Fibroblast of peridontal ligament (primary cell): ENCODE data around the gene NOS2.
"Not testable (repeated sequence)": the region's sequence is repeated elsewhere in the genome, so short reads cannot be mapped to it uniquely, and the experiment has no call there.

Experiments used
- DNase-seq: peaks from one replicate; pipeline ENCODE4 v3.0.0-alpha.2; 2010; ENCODE audit errors: extremely low read depth

NOS2 gene

DNA sequence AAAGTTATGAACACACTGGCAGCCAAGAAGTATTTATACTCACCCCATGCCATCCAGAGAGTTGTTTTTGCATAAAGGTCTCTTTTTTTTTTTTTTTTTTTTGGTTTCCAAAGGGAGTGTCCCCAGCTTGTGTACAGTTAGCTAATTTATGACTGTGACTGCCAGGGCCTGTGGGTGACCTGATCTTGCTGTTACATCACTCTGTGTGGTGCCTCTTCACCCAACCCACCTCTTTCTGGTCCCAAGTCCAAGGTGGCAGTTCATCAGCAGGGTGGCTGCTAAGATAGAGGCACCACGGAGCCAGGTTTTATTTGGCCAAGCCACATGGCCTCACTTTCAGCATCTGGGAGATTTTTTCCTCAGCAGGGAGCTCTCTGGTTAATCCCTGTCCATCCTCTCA, at the start of gene NOS2:
TSS of gene NOS2 (minus strand) at position 8 of the 400 bp plus-strand sequence. CDS start 1,720 bp downstream, outside the sequence.
- no peak for DNase-seq

DNA sequence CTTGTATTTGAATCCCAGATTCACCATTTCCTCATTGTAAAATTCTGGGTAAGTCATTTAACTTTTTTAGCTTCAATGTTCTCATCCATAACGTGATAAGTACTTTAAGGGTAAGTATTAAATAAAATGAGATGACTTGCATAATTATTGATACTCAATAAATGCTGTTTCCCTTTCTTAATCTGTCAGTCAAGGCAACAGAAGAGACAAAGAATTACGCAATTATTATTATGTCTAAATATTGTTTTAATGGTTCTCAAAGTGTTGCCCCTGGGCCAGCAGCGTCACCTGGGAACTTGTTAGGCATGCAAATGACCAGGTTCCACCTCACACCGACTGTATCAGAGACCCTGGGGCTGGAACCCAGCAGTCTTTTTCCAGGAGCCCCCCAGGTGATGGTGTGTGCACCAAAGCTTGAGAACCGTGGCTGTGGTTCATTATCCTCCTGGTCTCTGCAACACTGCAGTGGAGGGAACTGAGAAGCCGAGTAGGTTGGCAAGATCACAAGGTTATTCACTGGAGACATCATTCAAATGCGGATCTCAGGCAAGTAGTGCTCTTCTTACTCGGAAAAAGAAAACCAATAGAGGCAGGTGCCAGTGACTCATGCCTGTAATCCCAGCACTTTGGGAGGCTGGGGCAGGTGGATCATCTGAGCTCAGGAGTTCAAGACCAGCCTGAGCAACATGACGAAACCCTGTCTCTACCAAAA, 49.3 kb upstream of the NOS2 start:
- DNase-seq, result no peak

DNA sequence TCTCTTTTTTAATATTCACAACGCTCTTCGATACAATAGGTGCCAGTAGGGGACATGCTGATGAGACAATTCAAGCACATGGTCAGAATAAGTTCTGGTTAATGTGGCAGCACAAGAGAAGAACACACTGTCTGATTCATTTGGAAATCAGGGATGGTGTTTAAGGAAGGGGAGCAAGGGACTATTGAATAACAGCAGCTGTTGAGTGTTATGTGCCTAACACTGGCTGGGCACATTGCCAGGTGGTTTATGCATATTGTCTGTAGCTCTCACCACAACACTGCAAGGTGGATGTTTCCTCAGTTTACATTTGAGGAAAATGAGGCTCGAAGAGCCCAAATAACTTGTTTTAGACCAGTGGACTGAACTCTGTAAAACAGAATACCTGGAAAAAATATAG, 48.6 kb upstream of the NOS2 start:
- DNase-seq, result no peak

DNA sequence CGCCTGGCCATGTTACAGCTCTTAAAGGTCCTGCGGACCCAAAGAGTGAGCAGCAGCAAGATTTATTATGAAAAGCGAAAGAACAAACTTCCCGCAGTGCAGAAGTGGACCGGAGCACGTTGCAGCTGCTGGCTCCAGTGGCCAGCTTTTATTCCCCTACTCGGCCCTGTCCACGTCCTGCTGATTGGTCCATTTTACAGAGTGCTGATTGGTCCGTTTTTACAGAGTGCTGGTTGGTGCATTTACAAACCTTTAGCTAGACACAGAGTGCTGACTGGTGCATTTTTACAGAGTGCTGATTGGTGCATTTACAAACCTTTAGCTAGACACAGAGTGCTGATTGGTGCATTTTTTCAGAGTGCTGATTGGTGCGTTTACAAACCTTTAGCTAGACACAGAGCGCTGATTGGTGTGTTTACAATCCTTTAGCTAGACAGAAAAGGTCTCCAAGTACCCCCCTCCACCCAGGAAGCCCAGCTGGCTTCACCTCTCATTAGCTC, 46.5 kb upstream of the NOS2 start:
- DNase-seq, result not testable (repeated sequence)

DNA sequence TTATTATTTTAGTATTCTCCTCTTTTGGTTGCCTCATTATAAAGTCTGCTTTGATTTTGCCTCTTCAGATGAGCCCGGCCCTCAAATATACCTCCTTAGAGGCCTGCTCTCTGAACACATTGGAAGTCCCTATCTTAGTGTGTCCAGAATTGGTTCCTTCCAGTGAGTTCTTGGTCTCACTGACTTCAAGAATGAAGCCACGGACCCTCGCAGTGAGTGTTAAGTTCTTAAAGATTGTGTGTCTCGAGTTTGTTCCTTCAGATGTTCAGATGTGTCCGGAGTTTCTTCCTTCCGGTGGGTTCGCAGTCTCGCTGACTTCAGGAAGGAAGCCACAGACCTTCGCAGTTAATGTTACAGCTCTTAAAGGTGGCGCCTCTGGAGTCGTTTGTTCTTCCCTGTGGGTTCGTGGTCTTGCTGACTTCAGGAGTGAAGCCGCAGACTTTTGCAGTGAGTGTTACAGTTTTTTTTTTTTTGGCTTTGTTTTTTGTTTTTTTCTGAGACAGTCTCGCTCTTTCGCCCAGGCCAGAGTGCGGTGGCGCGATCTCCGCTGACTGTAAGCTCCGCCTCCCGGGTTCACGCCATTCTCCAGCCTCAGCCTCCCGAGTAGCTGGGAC, 45.8 kb upstream of the NOS2 start:
- no peak for DNase-seq

DNA sequence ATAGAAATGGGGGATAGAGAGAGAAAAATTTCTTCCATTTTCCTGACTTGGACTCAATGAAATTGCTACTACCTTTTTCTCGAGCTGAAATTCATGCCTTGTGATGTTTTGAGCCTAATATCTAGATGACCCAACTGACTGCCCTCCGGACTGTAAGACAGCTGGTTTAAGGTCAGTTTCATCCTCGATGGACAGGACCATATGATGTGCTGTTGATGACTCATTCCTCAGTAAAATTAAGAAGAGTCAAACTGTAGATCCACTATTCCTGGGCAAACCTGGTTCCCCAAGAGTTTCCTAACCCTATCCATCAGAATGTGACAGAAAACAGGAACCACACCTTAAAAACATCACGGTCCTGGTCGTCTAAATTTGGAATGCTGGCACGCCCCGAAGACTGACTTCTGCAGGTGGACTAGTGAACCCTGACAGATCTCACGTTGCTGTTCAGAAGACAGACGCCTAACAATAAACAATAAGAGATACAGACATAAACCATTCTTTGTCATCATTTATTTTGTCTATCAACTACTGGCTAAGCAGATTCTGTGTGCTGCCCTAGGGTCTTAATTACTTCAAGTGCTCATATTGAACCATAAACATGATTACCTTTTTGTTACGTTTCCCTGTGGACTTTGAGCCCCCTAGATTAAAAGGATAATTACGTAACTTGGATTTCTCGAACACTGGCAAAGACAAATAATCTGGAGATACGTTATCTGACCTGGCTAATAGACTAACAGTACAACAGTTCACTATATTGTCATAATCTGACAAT, 45.1 kb upstream of the NOS2 start:
- DNase-seq, result no peak

DNA sequence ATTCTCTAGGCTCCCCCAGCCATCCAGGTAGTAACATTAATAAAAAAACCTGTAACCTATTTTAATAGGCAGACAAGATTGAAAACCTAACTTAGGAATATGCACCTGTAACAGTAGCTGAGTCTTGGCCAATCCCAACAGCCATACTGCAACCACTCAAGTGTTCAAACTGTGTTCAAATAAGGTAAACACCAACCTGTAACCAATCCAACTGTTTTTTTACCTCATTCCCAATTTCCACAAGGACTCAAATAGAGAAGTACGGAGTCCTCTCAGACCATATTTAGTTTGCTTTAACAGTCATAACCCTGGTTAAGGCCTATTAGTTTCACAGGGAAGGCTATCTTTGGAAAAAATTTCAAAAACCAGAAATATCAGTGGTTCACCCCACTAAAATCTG, 40.4 kb upstream of the NOS2 start:
- no peak for DNase-seq

DNA sequence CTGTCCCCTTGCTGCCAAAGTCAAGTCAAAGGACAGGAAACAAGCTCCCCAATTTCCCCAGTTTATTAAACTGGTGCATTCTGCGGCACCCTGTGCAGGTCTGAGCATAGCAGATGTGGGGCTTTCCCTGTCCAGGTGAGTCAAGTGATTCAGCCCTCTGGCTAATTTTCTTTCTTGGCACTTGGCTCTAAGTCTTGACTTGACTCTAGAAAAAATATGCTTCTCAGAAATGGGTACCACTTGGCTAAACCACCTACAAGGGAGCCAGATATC, 40.0 kb upstream of the NOS2 start:
- not testable (repeated sequence) for DNase-seq

DNA sequence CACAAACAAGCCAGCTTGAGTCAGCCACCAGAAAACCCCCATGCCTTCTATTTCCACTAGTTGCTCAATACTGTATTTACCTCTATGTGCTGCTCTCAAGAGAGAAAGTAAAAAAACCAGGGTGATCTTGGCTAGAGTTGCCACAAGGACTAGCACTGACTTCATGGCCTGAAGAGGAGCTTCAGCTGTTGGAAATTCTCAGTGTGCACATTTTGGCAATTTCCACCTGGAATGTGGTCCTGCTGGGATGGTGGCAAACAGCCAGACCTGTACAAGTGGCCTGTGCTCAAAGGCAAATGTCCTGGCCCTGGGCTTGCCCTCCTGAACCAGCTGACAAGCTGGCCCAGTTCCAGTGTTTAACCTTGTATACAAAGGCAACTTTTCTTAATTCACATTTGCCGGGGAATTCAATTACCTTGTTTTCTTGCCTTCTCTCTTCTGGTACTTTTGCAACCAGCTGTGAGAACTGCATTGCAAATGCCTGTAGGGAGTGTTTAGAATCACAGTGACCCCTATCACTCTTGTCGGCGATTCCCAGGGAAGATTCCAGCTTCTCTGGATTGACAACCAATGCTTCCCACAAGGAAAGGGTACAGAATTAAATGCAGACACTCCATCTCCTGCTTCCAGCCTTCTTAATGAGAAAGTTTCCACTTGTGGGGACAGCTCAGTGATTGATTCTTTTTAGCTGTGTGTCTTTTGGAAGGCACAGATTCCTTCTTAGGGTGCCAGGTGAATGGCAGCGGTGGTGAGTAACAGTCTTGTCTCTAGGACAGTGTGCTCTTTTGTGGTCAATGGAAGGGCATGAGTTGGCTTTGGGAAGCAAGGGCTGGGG, 39.5 kb upstream of the NOS2 start:
- DNase-seq, result not testable (repeated sequence)

DNA sequence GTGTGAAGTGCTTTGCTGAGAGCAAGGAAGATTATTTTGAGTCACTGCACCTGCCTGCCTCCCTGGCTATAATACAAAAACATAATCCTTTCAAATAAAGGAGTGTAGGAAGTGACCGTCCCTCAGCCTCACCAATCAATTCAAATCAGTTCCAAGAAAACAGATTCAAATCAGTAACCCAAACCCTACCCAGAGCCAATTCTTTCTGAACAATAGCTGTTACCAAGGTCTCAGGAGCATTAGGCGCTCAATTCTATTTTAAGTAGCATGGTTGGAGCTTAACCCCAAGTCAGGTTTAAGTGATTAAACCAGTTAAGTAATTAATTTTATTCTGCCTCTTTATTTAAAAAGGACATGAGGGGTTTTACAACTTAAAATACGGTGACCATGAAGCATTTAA, 38.3 kb upstream of the NOS2 start:
- not testable (repeated sequence) for DNase-seq

DNA sequence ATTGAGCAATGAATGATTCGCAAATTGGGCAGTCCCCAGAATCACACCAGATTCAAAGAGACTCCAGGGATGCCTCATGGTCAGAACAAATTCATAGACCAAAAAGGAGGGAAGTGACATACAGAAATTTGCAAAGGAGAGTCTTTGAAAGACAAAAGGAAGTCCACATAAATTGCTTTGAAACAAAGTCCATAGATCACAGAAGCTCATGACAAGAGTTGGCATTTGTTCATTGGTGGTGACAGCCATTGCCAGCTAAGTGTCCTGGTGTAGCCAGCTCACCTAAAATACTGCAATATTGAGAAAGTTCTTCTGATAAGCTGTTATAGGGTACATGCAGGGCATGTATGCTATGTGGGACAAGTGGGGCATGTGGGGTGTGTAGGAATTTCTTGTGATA, 37.4 kb upstream of the NOS2 start:
- not testable (repeated sequence) for DNase-seq

DNA sequence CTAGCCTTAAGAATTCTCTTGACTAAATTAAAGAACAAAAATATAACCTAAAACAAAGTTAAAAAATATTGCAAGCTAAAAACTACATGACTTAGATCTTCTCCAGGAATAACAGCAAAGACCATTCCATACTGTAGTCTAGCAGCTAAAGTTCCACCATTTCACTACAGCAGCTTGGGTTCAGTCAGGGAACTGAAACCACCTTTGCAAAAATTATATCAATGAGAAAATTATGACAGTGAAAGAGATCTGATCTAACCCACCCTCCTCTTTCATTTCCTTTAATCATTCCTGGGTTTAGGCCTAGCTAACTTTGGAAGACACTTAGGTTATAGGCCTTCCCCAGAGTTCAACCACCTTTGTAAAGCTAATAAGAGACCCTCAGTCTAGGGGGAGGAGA, 36.3 kb upstream of the NOS2 start:
- DNase-seq, result no peak

DNA sequence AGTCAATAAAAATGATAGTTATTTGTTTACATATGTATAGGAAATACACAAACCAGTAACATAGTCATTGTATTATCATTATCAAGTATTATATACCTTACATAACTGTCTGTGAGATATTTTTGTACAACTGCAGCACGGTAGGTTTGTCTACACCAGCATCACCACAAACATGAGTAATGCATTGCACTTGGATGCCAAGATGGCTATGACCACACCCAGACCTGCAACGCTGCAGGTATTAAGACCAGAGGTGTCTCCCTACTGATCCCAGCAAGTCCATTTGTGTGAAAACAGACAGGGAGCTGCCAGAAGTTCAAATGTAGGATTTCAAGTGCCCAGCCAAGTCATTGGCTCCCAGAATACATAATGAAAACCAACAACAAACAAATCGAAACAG, 34.2 kb upstream of the NOS2 start:
- no peak for DNase-seq

DNA sequence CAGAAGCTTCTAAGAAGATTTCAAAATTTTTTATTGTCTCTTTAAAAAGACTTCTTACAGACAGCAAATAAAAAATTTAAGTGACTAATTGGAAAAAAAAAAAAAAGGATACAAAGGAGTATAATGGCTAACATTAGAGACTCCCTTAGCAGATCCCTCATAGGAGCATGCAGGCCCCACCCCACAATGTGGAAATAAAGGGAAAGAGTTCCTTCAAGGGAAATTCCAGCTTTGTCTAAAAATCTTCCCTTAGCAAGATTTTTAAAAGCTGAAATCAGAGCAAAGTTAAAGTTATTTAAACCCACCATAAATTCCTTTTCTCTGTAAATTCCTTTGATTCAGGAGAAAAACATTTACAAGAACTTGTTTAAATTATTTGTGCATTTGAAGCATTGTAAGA, 32.5 kb upstream of the NOS2 start:
- no peak for DNase-seq

DNA sequence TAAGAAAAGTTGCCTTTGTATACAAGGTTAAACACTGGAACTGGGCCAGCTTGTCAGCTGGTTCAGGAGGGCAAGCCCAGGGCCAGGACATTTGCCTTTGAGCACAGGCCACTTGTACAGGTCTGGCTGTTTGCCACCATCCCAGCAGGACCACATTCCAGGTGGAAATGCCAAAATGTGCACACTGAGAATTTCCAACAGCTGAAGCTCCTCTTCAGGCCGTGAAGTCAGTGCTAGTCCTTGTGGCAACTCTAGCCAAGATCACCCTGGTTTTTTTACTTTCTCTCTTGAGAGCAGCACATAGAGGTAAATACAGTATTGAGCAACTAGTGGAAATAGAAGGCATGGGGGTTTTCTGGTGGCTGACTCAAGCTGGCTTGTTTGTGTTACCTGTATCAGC, 29.6 kb upstream of the NOS2 start:
- DNase-seq, result not testable (repeated sequence)

DNA sequence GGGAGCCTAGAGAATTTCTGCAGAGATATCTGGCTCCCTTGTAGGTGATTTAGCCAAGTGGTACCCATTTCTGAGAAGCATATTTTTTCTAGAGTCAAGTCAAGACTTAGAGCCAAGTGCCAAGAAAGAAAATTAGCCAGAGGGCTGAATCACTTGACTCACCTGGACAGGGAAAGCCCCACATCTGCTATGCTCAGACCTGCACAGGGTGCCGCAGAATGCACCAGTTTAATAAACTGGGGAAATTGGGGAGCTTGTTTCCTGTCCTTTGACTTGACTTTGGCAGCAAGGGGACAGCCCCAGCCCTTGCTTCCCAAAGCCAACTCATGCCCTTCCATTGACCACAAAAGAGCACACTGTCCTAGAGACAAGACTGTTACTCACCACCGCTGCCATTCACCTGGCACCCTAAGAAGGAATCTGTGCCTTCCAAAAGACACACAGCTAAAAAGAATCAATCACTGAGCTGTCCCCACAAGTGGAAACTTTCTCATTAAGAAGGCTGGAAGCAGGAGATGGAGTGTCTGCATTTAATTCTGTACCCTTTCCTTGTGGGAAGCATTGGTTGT, 28.9 kb upstream of the NOS2 start:
- not testable (repeated sequence) for DNase-seq

DNA sequence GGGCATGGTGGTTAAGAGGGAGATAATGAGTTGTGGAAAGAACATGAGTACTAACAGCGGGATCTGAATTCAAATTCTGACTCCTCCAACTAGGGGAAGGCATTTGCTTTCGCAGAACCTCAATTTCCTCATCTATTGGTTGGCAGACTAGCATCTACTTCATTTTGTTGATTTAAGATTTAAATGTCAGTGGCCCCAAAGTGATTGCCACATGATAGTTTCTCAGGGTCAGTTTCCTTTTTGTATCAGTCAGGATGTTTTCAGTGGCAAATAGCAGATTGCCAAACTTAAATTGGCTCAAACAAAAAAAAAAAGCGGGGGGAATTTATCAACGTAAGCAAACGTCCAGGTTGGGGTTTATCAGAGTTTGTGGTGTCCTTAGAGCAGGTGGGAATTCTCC, 25.1 kb upstream of the NOS2 start:
- no peak for DNase-seq

DNA sequence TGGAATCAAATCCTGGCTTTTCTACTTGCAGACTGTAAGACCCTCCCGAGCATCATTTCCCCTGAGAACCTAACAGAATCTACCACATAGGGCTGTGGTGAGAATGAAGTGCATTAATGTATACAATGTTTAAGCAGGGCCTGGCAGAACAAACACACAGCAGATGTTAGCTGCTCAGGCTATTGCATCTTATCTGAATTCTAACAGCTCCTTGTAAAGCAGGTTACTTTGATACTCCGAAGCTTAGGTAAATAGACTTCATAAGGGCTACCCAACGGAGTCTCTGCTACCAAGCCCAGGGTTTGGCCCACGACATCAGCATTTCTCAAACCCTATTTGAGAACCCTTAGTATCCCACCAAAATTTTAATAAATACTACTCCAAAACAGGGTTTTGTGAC, 24.4 kb upstream of the NOS2 start:
- no peak for DNase-seq

DNA sequence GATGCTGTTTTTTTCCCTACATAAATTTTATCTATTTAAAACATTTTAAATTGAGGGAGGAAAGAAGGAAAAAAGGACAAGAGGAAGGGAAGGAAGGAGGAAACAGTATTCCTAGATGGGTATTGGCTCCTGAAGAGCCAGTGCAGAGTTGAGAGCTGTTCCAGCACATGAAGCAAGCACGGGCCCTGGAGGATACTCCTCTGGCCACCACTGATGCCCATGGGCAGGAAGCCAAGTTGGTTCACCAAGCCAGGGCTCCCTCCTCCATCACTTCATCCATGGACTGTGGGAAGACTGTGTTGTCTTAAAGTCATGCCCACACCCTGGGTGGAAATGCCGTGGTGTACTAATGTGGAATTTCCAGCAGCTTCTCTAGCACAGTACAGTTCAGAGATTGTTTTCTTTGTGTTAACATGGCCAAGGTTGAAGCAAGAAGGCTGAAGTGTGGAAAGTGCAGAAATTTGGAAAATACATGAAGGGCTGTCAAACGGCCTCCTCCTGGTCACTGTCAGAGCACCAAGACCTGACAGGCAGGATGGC, 23.9 kb upstream of the NOS2 start:
- DNase-seq, result no peak

DNA sequence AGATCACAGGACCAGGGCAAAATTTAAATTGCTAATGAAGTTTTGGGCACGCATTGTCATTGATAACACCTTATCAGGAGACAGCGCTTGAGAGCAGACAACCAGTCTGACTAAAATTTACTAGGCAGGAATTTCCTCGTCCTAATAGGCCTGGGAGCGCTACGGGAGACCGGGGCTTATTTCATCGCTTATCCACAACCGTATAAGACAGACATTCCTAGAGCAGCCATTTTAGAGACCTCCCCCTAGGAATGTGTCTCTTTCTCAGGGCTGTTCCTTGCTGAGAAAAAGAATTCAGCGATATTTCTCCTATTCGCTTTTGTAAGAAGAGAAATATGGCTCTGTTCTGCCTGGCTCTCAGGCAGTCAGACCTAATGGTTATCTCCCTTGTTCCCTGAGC, 21.8 kb upstream of the NOS2 start:
- DNase-seq, result not testable (repeated sequence)

DNA sequence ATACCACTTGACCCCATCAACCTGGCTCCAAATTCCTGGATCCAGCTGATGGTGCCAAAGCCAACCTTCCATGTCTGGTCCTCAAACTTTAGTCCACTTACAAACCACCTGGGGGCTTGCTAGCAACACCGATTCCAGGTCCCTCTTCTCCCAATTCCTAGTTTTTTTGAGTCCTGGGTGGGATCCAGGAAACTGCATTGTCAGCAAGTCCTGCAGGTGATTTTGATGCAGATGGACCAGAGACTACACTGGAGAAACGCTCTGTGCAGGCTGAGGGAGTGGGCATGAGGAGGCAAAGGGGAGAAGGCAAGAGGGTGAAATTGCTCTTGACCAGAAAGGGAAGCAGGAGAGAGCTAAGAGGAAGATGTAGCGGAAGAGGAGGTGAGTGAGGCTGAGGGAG, 21.0 kb upstream of the NOS2 start:
- DNase-seq, result no peak
